OCI-LY1 (cell line): ENCODE results near the gene GNAT1.

Source experiments
- H2AFZ ChIP-seq: fragments of 200-600 bp; sonication (generic), shearing (Covaris generic); 2 replicates; pipeline ENCODE4 v1.6.0; 2014; ENCODE audit warnings: antibody characterized with exemption, mild to moderate bottlenecking, low read length
- H3F3A ChIP-seq: fragments of 200-600 bp; sonication (generic), shearing (Covaris generic); 2 replicates; pipeline ENCODE4 v1.6.0; 2014; ENCODE audit warnings: mild to moderate bottlenecking, antibody characterized with exemption, low read length, moderate library complexity; ENCODE audit not compliant: insufficient read depth
- H3K27ac ChIP-seq: fragments of 200-600 bp; sonication (generic); 2 replicates; pipeline ENCODE4 v1.5.1; 2014; ENCODE audit warnings: low read length, mixed run types, mild to moderate bottlenecking, low read depth; ENCODE audit not compliant: poor library complexity, severe bottlenecking
- H3K27me3 ChIP-seq: fragments of 200-600 bp; sonication (generic); 2 replicates; pipeline ENCODE4 v1.6.0; 2014; ENCODE audit warnings: antibody characterized with exemption, mild to moderate bottlenecking, low read length, moderate library complexity; ENCODE audit not compliant: insufficient read depth
- H3K36me3 ChIP-seq: fragments of 200-600 bp; sonication (generic); 2 replicates; pipeline ENCODE4 v1.6.1; 2014; ENCODE audit warnings: mild to moderate bottlenecking, antibody characterized with exemption, low read length, moderate library complexity, mixed read lengths; ENCODE audit not compliant: insufficient read depth
- H3K4me1 ChIP-seq: fragments of 200-600 bp; sonication (generic); 2 replicates; pipeline ENCODE4 v1.5.1; 2014; ENCODE audit warnings: mild to moderate bottlenecking, low read length, moderate library complexity; ENCODE audit not compliant: insufficient read depth, severe bottlenecking
- H3K4me2 ChIP-seq: fragments of 200-600 bp; sonication (generic), shearing (Covaris generic); 2 replicates; pipeline ENCODE4 v1.6.1; 2014; ENCODE audit warnings: low read length
- H3K4me3 ChIP-seq: fragments of 200-600 bp; sonication (generic); 2 replicates; pipeline ENCODE4 v1.5.1; 2014; ENCODE audit warnings: low read length, low read depth, mild to moderate bottlenecking, mixed read lengths; ENCODE audit not compliant: poor library complexity, severe bottlenecking
- H3K79me2 ChIP-seq: fragments of 200-600 bp; shearing (Covaris generic); 2 replicates; pipeline ENCODE4 v1.6.1; 2016; ENCODE audit warnings: mixed run types, low read length, mixed read lengths; ENCODE audit not compliant: insufficient read depth
- H3K9ac ChIP-seq: fragments of 200-600 bp; sonication (generic), shearing (Covaris generic); 2 replicates; pipeline ENCODE4 v1.6.1; 2014; ENCODE audit warnings: mild to moderate bottlenecking, low read length, mixed read lengths
- H3K9me2 ChIP-seq: fragments of 200-600 bp; sonication (generic), shearing (Covaris generic); 2 replicates; pipeline ENCODE4 v1.6.1; 2014; ENCODE audit warnings: low read depth, mild to moderate bottlenecking, low read length, mixed read lengths
- H3K9me3 ChIP-seq: fragments of 200-600 bp; shearing (Covaris generic); 2 replicates; pipeline ENCODE4 v1.6.1; 2014; ENCODE audit warnings: low read length, mixed read lengths
- H4K20me1 ChIP-seq: fragments of 200-600 bp; sonication (generic), shearing (Covaris generic); 2 replicates; pipeline ENCODE4 v1.6.0; 2016; ENCODE audit warnings: mild to moderate bottlenecking, low read length; ENCODE audit not compliant: insufficient read depth
- EZH2 ChIP-seq: fragments of 200-600 bp; sonication (generic), shearing (Covaris generic); IDR thresholded peaks from 2 replicates; pipeline ENCODE4 v1.8.0; 2017; ENCODE audit warnings: borderline replicate concordance, mixed run types, mild to moderate bottlenecking, antibody characterized with exemption, low read length, moderate library complexity, mixed read lengths
- TF ChIP-seq, protein P1 (sequence below): fragments of 200-600 bp; sonication (generic), shearing (Covaris generic); IDR thresholded peaks from 2 replicates; pipeline ENCODE4 v1.5.1; 2017; ENCODE audit warnings: mild to moderate bottlenecking, antibody characterized with exemption, low read length, moderate library complexity, mixed read lengths

The GNAT1 gene

DNA sequence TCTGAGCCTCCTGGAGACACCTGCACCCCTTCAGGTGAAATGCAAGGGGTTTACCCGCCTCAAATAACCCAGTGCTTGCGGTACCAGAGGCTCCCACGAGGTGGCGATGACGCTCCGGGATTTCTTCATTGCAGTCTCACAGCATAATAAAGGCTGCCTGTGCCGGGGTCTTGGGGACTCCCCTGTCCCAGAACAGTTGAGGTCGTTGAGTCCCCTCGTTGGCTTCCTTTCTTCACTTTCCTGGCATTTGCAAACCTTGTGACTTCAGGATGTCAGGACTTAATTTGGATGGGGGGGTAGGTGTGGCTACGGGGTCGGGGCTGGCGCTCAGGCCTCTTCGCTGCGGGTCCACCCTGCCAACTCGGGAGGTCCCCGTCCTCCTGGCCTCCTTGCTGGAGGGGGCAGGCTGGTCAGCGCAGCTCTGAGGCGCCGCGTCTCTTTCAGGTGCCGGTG is 1.3 kb downstream of the GNAT1 start:
- Histone ChIP-seq H3K79me2 (no peaks in the 10 kb centered on the region), H3F3A (no peaks in the 10 kb centered on the region), H3K4me1 (peaks cover 6% of the 10 kb centered on the region), H3K27me3 (no peaks in the 10 kb centered on the region), H2AFZ (no peak overlapping the region), H3K36me3 (no peaks in the 10 kb centered on the region), H3K4me3 (no peak overlapping the region), H3K9ac (no peak overlapping the region), H3K27ac (no peak overlapping the region), H3K9me2 (no peaks in the 10 kb centered on the region), H3K4me2 (no peak overlapping the region), H4K20me1 (no peaks in the 10 kb centered on the region), H3K9me3 (no peaks in the 10 kb centered on the region)
- TF ChIP-seq, protein P1, sequence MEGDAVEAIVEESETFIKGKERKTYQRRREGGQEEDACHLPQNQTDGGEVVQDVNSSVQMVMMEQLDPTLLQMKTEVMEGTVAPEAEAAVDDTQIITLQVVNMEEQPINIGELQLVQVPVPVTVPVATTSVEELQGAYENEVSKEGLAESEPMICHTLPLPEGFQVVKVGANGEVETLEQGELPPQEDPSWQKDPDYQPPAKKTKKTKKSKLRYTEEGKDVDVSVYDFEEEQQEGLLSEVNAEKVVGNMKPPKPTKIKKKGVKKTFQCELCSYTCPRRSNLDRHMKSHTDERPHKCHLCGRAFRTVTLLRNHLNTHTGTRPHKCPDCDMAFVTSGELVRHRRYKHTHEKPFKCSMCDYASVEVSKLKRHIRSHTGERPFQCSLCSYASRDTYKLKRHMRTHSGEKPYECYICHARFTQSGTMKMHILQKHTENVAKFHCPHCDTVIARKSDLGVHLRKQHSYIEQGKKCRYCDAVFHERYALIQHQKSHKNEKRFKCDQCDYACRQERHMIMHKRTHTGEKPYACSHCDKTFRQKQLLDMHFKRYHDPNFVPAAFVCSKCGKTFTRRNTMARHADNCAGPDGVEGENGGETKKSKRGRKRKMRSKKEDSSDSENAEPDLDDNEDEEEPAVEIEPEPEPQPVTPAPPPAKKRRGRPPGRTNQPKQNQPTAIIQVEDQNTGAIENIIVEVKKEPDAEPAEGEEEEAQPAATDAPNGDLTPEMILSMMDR, result peak; percentile 92
- TF ChIP-seq EZH2, result no peak

DNA sequence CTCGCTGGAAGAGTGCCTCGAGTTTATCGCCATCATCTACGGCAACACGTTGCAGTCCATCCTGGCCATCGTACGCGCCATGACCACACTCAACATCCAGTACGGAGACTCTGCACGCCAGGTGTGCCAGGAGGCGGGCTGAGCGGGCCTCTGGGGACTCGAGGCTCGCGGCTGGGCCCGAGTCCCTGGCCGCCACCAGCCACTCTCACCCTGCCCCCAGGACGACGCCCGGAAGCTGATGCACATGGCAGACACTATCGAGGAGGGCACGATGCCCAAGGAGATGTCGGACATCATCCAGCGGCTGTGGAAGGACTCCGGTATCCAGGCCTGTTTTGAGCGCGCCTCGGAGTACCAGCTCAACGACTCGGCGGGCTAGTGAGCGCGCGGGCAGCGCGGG is 1.9 kb downstream of the GNAT1 start:
- H3K9me2 ChIP-seq, result no peaks in the 10 kb centered on the region
- no peak overlapping the region for H2AFZ ChIP-seq
- no peaks in the 10 kb centered on the region for H3K36me3 ChIP-seq
- H3K4me3 ChIP-seq, result no peak overlapping the region
- H3K9ac ChIP-seq, result no peak overlapping the region
- no peaks in the 10 kb centered on the region for H3K9me3 ChIP-seq
- no peak for TF ChIP-seq EZH2
- TF ChIP-seq, protein P1, result no peak
- peaks cover 6% of the 10 kb centered on the region for H3K4me1 ChIP-seq
- H3K79me2 ChIP-seq, result no peaks in the 10 kb centered on the region
- no peaks in the 10 kb centered on the region for H3F3A ChIP-seq
- H3K27me3 ChIP-seq, result no peaks in the 10 kb centered on the region
- H3K4me2 ChIP-seq, result no peak overlapping the region
- no peaks in the 10 kb centered on the region for H4K20me1 ChIP-seq
- H3K27ac ChIP-seq, result no peak overlapping the region

DNA sequence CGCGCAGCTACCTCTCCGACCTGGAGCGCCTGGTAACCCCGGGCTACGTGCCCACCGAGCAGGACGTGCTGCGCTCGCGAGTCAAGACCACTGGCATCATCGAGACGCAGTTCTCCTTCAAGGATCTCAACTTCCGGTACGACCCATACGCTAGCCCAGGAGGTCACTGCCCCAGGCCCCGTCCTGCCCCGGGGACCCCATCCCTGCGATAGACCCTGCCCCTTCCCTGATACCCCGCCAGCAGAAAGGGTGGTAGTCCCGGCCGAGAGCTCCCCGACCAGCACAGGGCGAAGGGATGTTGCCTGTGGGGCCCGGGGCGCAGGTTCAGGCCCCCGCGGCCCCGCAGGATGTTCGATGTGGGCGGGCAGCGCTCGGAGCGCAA is 2.3 kb downstream of the GNAT1 start:
- TF ChIP-seq, protein P1, result no peak
- no peak for TF ChIP-seq EZH2
- Histone ChIP-seq H3F3A (no peaks in the 10 kb centered on the region), H3K4me1 (peaks cover 6% of the 10 kb centered on the region), H3K9me2 (no peaks in the 10 kb centered on the region), H2AFZ (no peak overlapping the region), H3K4me2 (no peak overlapping the region), H3K4me3 (no peak overlapping the region), H4K20me1 (no peaks in the 10 kb centered on the region), H3K9me3 (no peaks in the 10 kb centered on the region), H3K9ac (no peak overlapping the region), H3K27me3 (no peaks in the 10 kb centered on the region), H3K36me3 (no peaks in the 10 kb centered on the region), H3K79me2 (no peaks in the 10 kb centered on the region), H3K27ac (no peak overlapping the region)
